Duodenal mucosa (tissue), 2 donors: Measurements from ENCODE around the gene ZYG11B.
"Not testable (repeated sequence)": the region's sequence is repeated elsewhere in the genome, so short reads cannot be mapped to it uniquely, and the experiment has no call there.

ENCODE experiments used
- H3K27ac ChIP-seq: one replicate; pipeline ENCODE4 v1.7.0; 2013; ENCODE audit warnings: low read depth, low read length
- H3K27me3 ChIP-seq, 2 donors: one replicate each; pipeline ENCODE4 v1.7.0; 2013; ENCODE audit warnings: low read length in 2 of 2, control low read depth in 1 of 2; ENCODE audit not compliant: insufficient read depth in 2 of 2, control insufficient read depth in 1 of 2
- H3K36me3 ChIP-seq, 2 donors: one replicate each; pipeline ENCODE4 v1.7.0; 2013; ENCODE audit warnings: low read length in 2 of 2, control low read depth in 1 of 2; ENCODE audit not compliant: insufficient read depth in 2 of 2, control insufficient read depth in 1 of 2
- H3K4me1 ChIP-seq, 2 donors: one replicate each; pipeline ENCODE4 v1.7.0; 2013; ENCODE audit warnings: low read length in 2 of 2, control low read depth in 1 of 2; ENCODE audit not compliant: insufficient read depth in 2 of 2, control insufficient read depth in 1 of 2
- H3K4me3 ChIP-seq, 2 donors: one replicate each; pipeline ENCODE4 v1.7.0; 2013; ENCODE audit warnings: low read length in 2 of 2, low read depth in 1 of 2
- H3K9ac ChIP-seq, 2 donors: one replicate each; pipeline ENCODE4 v1.7.0; 2013; ENCODE audit warnings: low read length in 2 of 2, low read depth in 1 of 2
- H3K9me3 ChIP-seq, 2 donors: one replicate each; pipeline ENCODE4 v1.7.0; 2013; ENCODE audit warnings: low read length in 2 of 2, control low read depth in 1 of 2; ENCODE audit not compliant: control insufficient read depth in 1 of 2

ZYG11B gene

GRCh38 chr1:52707927-52708655 is 18.2 kb upstream of the ZYG11B start:
- H3K9ac ChIP-seq, result no peak overlapping the region
- no peak overlapping the region for H3K4me3 ChIP-seq
- no peak overlapping the region for H3K27ac ChIP-seq

GRCh38 chr1:52709016-52709415 is 17.2 kb upstream of the ZYG11B start:
- Histone ChIP-seq H3K27ac (no peak overlapping the region), H3K36me3 (no peaks in the 10 kb centered on the region), H3K27me3 (no peaks in the 10 kb centered on the region), H3K4me3 (no peak overlapping the region), H3K9me3 (no peaks in the 10 kb centered on the region), H3K9ac (no peak overlapping the region), H3K4me1 (peaks cover 10 to 13% of the 10 kb centered on the region in 2 donors)

More at GRCh38 chr1:52707927-52708655, 18.2 kb upstream of the ZYG11B start:
- H3K4me1 ChIP-seq, result peaks cover 10 to 13% of the 10 kb centered on the region in 2 donors
- no peaks in the 10 kb centered on the region for H3K9me3 ChIP-seq
- no peaks in the 10 kb centered on the region for H3K27me3 ChIP-seq
- H3K36me3 ChIP-seq, result no peaks in the 10 kb centered on the region

GRCh38 chr1:52713590-52713989 is 12.7 kb upstream of the ZYG11B start:
- no peaks in the 10 kb centered on the region for H3K9me3 ChIP-seq
- no peak overlapping the region for H3K4me3 ChIP-seq
- H3K9ac ChIP-seq, result no peak overlapping the region
- no peaks in the 10 kb centered on the region for H3K27me3 ChIP-seq
- no peaks in the 10 kb centered on the region for H3K4me1 ChIP-seq
- no peak overlapping the region for H3K27ac ChIP-seq
- no peaks in the 10 kb centered on the region for H3K36me3 ChIP-seq

- H3K4me1 ChIP-seq, H3K9ac ChIP-seq, H3K4me3 ChIP-seq, H3K27me3 ChIP-seq, H3K9me3 ChIP-seq, H3K36me3 ChIP-seq, H3K27ac ChIP-seq: not testable (repeated sequence)
These were observed 11.0 kb upstream of the ZYG11B start for GRCh38 chr1:52715296-52715695.

GRCh38 chr1:52723260-52723659 is 3.0 kb upstream of the ZYG11B start:
- H3K4me3 ChIP-seq, result no peak overlapping the region
- no peaks in the 10 kb centered on the region for H3K36me3 ChIP-seq
- no peaks in the 10 kb centered on the region for H3K27me3 ChIP-seq
- H3K9me3 ChIP-seq, result no peaks in the 10 kb centered on the region
- H3K27ac ChIP-seq, result no peak overlapping the region
- H3K9ac ChIP-seq, result no peak overlapping the region
- peaks cover 7% of the 10 kb centered on the region in 2 donors for H3K4me1 ChIP-seq

GRCh38 chr1:52725903-52726264 is 369 bp upstream of the ZYG11B start:
- peak overlapping the region; percentile 27 to 39 for H3K9ac ChIP-seq
- H3K27ac ChIP-seq, result no peak overlapping the region
- H3K9me3 ChIP-seq, result no peaks in the 10 kb centered on the region

GRCh38 chr1:52727114-52727586 is 897 bp downstream of the ZYG11B start:
- no peaks in the 10 kb centered on the region for H3K36me3 ChIP-seq
- peaks cover 7 to 12% of the 10 kb centered on the region in 2 donors for H3K4me1 ChIP-seq
- no peaks in the 10 kb centered on the region for H3K9me3 ChIP-seq
- no peak overlapping the region for H3K27ac ChIP-seq
- peak overlapping the region; percentile 70 to 91 for H3K9ac ChIP-seq
- H3K27me3 ChIP-seq, result no peaks in the 10 kb centered on the region
- peak overlapping the region; percentile 85 to 88 for H3K4me3 ChIP-seq

More at GRCh38 chr1:52725903-52726264, 369 bp upstream of the ZYG11B start:
- Histone ChIP-seq H3K4me1 (peaks cover 7 to 12% of the 10 kb centered on the region in 2 donors), H3K4me3 (peak overlapping the region; percentile 65 to 77), H3K36me3 (no peaks in the 10 kb centered on the region), H3K27me3 (no peaks in the 10 kb centered on the region)

GRCh38 chr1:52727956-52728656 is 1.9 kb downstream of the ZYG11B start:
- H3K4me1 ChIP-seq, result peaks cover 7 to 12% of the 10 kb centered on the region in 2 donors
- H3K36me3 ChIP-seq, result no peaks in the 10 kb centered on the region
- H3K27ac ChIP-seq, result no peak overlapping the region
- no peaks in the 10 kb centered on the region for H3K27me3 ChIP-seq
- no peak overlapping the region for H3K4me3 ChIP-seq
- H3K9me3 ChIP-seq, result no peaks in the 10 kb centered on the region
- H3K9ac ChIP-seq, result no peak overlapping the region

- H3K27ac ChIP-seq, result no peak overlapping the region
- no peaks in the 10 kb centered on the region for H3K27me3 ChIP-seq
- H3K4me3 ChIP-seq, result no peak overlapping the region
- H3K4me1 ChIP-seq, result peaks cover 0 to 4% of the 10 kb centered on the region in 2 donors
- H3K9me3 ChIP-seq, result no peaks in the 10 kb centered on the region
- H3K36me3 ChIP-seq, result no peaks in the 10 kb centered on the region
- H3K9ac ChIP-seq, result no peak overlapping the region
These were observed 7.1 kb downstream of the ZYG11B start for GRCh38 chr1:52733368-52733767.

GRCh38 chr1:52735371-52735770 is 9.1 kb downstream of the ZYG11B start:
- H3K9ac ChIP-seq, H3K27me3 ChIP-seq, H3K27ac ChIP-seq, H3K36me3 ChIP-seq, H3K9me3 ChIP-seq, H3K4me1 ChIP-seq, H3K4me3 ChIP-seq: not testable (repeated sequence)
